NAMALWA (cell line): Measurements from ENCODE around the gene KANSL1.

ENCODE experiments used
- DNase-seq: peaks from one replicate; pipeline ENCODE4 v3.0.0-alpha.2; 2015; ENCODE audit warnings: low spot score

Gene KANSL1

GRCh38 chr17:46000757-46001156 lies 192.5 kb downstream of the KANSL1 start:
- DNase-seq = no peak

GRCh38 chr17:46000292-46000691 lies 192.9 kb downstream of the KANSL1 start:
- DNase-seq = no peak

- no peak for DNase-seq
Measured at GRCh38 chr17:45999900-46000290, 193.3 kb downstream of the KANSL1 start.

- DNase-seq = no peak
Measured at GRCh38 chr17:45998987-45999899, 194.0 kb downstream of the KANSL1 start, which contains the start of gene STH. Gene STH, plus strand, starts transcription at chr17:45999250. Its CDS starts 30 bp downstream, at chr17:45999280.

- no peak for DNase-seq
Measured at GRCh38 chr17:45997624-45998023, 195.6 kb downstream of the KANSL1 start.

- DNase-seq = no peak
Measured at GRCh38 chr17:45997166-45997565, 196.1 kb downstream of the KANSL1 start.

- no peak for DNase-seq
Measured at GRCh38 chr17:45996282-45996937, 196.8 kb downstream of the KANSL1 start.

GRCh38 chr17:45995627-45996270 lies 197.5 kb downstream of the KANSL1 start:
- no peak for DNase-seq

- no peak for DNase-seq
Measured at GRCh38 chr17:45994987-45995386, 198.2 kb downstream of the KANSL1 start.

- DNase-seq = no peak
Measured at GRCh38 chr17:45993962-45994627, 199.1 kb downstream of the KANSL1 start.

GRCh38 chr17:45992904-45993303 lies 200.3 kb downstream of the KANSL1 start:
- DNase-seq = no peak

GRCh38 chr17:45992175-45992574 lies 201.1 kb downstream of the KANSL1 start:
- DNase-seq = no peak

- DNase-seq = no peak
Measured at GRCh38 chr17:45991341-45991740, 201.9 kb downstream of the KANSL1 start.

GRCh38 chr17:45990886-45991285 lies 202.3 kb downstream of the KANSL1 start:
- DNase-seq = peak; percentile 17

- no peak for DNase-seq
Measured at GRCh38 chr17:45989759-45990158, 203.5 kb downstream of the KANSL1 start.

- no peak for DNase-seq
Measured at GRCh38 chr17:45987706-45988105, 205.5 kb downstream of the KANSL1 start.

GRCh38 chr17:45986056-45986455 lies 207.2 kb downstream of the KANSL1 start:
- no peak for DNase-seq

GRCh38 chr17:45985447-45985846 lies 207.8 kb downstream of the KANSL1 start:
- DNase-seq = no peak

- DNase-seq = no peak
Measured at GRCh38 chr17:45984368-45984767, 208.9 kb downstream of the KANSL1 start.

- DNase-seq = no peak
Measured at GRCh38 chr17:45983614-45984310, 209.5 kb downstream of the KANSL1 start.

GRCh38 chr17:45982791-45983613 lies 210.2 kb downstream of the KANSL1 start:
- no peak for DNase-seq
